ENCODE measurements around the gene E4F1. TPM values are rescaled to one million over a fixed set of nuclear protein-coding genes. Genes with fewer than 3 reads are reported as not detected.

The E4F1 gene
- total and polyA plus RNA-seq, 7 donors = 11.1 to 22.9 (median 16.8) TPM

- TF ChIP-seq, protein P1, sequence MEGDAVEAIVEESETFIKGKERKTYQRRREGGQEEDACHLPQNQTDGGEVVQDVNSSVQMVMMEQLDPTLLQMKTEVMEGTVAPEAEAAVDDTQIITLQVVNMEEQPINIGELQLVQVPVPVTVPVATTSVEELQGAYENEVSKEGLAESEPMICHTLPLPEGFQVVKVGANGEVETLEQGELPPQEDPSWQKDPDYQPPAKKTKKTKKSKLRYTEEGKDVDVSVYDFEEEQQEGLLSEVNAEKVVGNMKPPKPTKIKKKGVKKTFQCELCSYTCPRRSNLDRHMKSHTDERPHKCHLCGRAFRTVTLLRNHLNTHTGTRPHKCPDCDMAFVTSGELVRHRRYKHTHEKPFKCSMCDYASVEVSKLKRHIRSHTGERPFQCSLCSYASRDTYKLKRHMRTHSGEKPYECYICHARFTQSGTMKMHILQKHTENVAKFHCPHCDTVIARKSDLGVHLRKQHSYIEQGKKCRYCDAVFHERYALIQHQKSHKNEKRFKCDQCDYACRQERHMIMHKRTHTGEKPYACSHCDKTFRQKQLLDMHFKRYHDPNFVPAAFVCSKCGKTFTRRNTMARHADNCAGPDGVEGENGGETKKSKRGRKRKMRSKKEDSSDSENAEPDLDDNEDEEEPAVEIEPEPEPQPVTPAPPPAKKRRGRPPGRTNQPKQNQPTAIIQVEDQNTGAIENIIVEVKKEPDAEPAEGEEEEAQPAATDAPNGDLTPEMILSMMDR (IDR thresholded peaks at IDR 0.05) = no peak
- no peaks in the 10 kb centered on the region for H3K4me1 ChIP-seq
- WGBS, 3 donors = 92 to 94% (median 93%) methylated on average over 22 to 31 of the region's 31 CpGs
- no peak overlapping the region for H3K4me3 ChIP-seq
- no peak overlapping the region for H3K27ac ChIP-seq
- no peaks in the 10 kb centered on the region for H3K9me3 ChIP-seq
- no peak for DNase-seq
- peaks cover 3 to 38% of the 10 kb centered on the region in 2 donors for H3K36me3 ChIP-seq (ENCODE audit: insufficient read depth in 1 of 2, low read depth in 1 of 2)
- no peak for ATAC-seq
- intact Hi-C loops (cut with DNase I) = no loop called here
- H3K27me3 ChIP-seq (ENCODE audit: insufficient read depth in 3 of 3, low read length in 2 of 3) = no peaks in the 10 kb centered on the region
Measured at GRCh38 chr16:2179576-2179975, 43.8 kb upstream of the E4F1 start.

DNA sequence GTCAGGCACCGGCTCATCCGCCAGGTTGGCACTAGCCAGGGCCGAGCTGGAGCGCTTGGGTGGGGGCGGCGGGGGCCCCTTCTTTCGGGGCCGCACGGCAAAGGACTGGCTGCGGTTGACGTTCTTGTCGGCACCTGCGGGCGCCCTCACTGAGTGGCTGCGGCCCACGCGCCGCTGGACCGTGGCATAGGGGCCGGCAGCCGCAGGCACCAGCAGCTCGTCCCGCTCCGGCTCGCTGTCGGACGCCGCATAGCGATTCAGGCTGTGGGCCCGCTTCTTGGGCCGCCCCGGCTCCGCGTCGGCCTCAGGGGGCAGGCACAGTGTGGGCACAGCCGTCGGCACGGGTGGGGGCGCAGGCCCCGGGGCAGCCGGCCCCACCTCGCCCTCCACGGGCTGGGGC is 42.9 kb upstream of the E4F1 start:
- Histone ChIP-seq H3K4me1 (no peaks in the 10 kb centered on the region), H3K9me3 (no peaks in the 10 kb centered on the region), H3K27ac (no peak overlapping the region), H3K27me3 (ENCODE audit: insufficient read depth in 3 of 3, low read length in 2 of 3) (no peaks in the 10 kb centered on the region), H3K4me3 (no peak overlapping the region), H3K36me3 (ENCODE audit: insufficient read depth in 1 of 2, low read depth in 1 of 2) (peaks cover 3 to 29% of the 10 kb centered on the region in 2 donors)
- TF ChIP-seq, protein P1 (IDR thresholded peaks at IDR 0.05) = no peak
- intact Hi-C loops (cut with DNase I) = no loop called here
- ATAC-seq = no peak
- no peak for DNase-seq
- 91 to 94% (median 94%) methylated on average over 36 to 43 of the region's 43 CpGs for WGBS, 3 donors

GRCh38 chr16:2180962-2181923 is 42.1 kb upstream of the E4F1 start:
- TF ChIP-seq, protein P1 (IDR thresholded peaks at IDR 0.05) = no peak
- WGBS, 3 donors = 69 to 78% (median 75%) methylated on average over 40 to 46 of the region's 46 CpGs
- ATAC-seq = no peak
- no peak for DNase-seq
- Histone ChIP-seq H3K4me1 (no peaks in the 10 kb centered on the region), H3K27ac (no peak overlapping the region), H3K27me3 (ENCODE audit: insufficient read depth in 3 of 3, low read length in 2 of 3) (no peaks in the 10 kb centered on the region), H3K9me3 (no peaks in the 10 kb centered on the region), H3K36me3 (ENCODE audit: insufficient read depth in 1 of 2, low read depth in 1 of 2) (peaks cover 3 to 21% of the 10 kb centered on the region in 2 donors), H3K4me3 (no peak overlapping the region)
- intact Hi-C loops (cut with DNase I) = no loop called here

GRCh38 chr16:2181952-2182351 is 41.4 kb upstream of the E4F1 start:
- ATAC-seq = no peak
- H3K9me3 ChIP-seq = no peaks in the 10 kb centered on the region
- no peak overlapping the region for H3K4me3 ChIP-seq
- H3K27ac ChIP-seq = no peak overlapping the region
- intact Hi-C loops (cut with DNase I) = no loop called here
- DNase-seq = no peak
- H3K4me1 ChIP-seq = no peaks in the 10 kb centered on the region
- TF ChIP-seq, protein P1 (IDR thresholded peaks at IDR 0.05) = no peak
- no peaks in the 10 kb centered on the region for H3K27me3 ChIP-seq (ENCODE audit: insufficient read depth in 3 of 3, low read length in 2 of 3)
- 83 to 94% (median 83%) methylated on average over 19 to 20 of the region's 20 CpGs for WGBS, 3 donors
- H3K36me3 ChIP-seq (ENCODE audit: insufficient read depth in 1 of 2, low read depth in 1 of 2) = peaks cover 3 to 14% of the 10 kb centered on the region in 2 donors

Measured in psoas muscle (tissue), 8 donors.